NOMO-1 (cell line): ENCODE data around the gene COX7A1.
"Not testable (repeated sequence)": the region's sequence is repeated elsewhere in the genome, so short reads cannot be mapped to it uniquely, and the experiment has no call there.

ENCODE experiments used
- DNase-seq, 2 experiments: peaks; one replicate each; lab custom pipeline; 2025; ENCODE audit not compliant: unreplicated experiment in 2 of 2; lab: John Stamatoyannopoulos, UW

COX7A1 gene

DNA sequence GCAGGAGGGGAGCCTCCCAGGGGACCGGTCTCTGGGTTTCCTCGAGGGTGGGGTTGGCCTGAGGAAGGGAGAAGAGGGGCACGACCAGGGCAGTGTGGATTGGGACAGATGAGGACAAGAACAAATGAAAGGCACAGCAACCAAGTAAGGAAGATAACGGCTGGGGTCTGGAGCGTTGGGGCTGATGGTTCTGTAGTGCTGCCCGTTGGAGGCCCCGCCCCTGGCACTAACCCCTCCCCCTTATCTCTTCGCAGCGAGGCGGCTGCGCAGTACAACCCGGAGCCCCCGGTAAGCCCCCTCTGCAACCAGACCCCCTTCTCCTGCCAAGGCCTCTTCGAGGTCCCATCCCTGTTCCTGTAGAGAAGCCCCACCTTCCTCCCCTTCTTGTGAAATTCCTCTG, 10.2 kb downstream of the COX7A1 start:
- no peak for DNase-seq

DNA sequence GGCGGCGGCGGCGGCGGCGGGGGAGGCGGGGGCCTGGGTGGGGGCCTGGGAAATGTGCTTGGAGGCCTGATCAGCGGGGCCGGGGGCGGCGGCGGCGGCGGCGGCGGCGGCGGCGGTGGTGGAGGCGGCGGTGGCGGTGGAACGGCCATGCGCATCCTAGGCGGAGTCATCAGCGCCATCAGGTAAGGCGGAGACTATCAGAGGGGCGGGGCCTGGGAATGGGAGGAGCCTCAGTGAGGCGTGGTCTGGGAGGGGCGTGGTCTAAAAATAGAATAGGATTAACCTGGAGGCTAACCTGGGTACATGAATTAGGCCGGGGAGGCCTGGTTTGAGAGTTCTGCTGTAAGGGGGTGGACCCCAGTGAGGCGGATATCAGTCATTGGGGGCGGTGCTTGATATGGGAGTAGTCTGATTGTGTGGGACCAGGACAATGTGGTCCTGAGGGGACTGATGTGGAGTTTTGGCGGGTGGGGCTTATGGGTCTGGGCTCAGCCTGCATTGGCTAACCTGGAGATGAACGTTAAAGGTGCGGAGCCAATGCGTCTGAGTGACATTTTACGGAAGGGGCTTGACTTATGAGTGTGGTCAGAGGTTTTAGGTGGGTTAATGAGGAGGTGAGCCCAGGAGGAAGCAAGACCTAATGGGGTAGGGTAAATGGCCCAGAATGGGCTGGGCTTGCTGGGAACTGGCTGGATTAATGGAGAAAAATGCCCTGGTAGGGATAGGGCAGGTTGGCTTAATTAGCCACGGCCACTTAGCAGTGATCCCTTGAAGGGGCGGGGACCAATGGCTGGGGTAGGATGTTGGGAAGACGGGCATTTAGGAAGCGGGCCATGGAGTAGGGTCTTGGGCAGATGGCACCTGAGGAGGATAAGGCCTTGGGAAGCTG, 11.0 kb downstream of the COX7A1 start:
- DNase-seq: peak; percentile 56 to 58

DNA sequence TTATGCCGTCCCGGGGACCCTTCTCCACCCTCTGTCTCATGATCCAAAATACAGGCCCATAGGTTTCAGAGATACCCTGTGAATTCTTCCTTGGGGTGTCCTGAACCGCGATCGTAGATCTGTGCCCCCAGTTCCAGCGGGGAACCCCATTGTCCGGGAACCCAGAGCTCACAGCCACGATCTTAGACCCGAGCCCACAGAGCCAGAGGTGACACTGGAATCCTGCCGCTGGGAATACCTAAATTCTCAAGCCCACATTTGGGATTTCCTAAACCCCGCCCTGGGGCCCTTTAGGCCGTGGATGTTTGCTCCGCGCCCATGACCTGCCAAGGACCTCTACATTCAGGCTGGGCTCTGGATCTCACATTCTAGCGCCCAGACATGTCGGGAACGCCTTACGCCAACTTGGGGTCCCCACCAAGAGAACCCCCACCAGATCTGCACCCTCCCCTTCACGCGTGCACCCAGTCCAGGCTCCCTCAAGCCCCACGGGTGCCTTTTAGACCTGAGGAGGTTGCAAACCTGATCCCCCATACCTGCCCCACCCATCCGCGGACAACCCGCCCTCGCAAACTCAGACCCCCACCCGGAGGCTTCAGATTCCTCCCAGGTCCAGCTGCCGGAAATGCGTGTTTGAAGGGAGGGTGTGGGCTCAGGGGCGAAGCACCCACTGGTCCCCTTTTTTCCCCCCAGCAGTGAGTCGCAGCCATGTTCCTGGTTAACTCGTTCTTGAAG, 11.8 kb downstream of the COX7A1 start:
- DNase-seq: peak; percentile 42 to 54

DNA sequence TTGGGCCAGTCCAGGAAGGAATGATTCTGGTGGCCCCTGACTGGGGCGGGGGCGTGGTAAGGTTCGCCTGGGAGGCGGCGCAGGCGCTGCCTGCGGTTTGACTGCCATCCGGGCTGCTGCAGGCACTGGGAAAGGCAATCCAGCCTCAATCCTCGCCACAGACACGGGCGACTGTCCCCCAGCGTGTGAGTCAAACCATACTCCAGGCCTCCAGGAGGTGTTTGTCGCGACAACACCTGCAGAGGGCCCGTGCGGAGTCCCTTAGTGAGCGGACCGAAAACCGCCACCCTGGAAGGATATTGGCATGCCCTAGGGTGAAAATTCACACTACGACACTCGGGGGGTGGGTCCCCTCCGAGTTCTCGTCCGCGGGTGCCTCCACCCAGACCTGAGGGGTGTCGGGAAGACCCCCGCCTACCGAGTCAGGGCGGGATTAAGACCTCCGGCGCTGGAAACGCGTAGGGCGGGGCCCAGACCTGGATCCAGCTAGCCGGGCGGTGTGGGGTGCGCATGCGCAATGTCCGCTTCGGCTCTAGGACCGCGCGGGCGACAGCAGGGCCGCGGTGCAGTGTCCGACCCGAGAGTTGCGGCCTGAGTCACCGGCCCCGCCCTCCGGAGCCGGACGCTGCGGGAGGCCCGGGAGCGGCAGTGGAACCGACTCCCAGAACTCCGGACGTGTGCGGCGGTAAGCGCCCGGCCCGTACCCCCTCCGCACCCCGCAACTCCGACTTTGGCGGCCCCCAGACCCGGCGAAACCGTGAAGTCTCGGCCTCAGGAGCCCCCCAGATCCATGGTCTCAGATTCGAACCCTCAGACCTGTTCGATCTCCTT, 12.6 kb downstream of the COX7A1 start, which contains the start of gene CAPNS1:
CAPNS1 (plus strand) TSS at position 594 of the 831 bp plus-strand sequence. CDS start 946 bp downstream, outside the sequence.
- peak; percentile 93 to 94 for DNase-seq

DNA sequence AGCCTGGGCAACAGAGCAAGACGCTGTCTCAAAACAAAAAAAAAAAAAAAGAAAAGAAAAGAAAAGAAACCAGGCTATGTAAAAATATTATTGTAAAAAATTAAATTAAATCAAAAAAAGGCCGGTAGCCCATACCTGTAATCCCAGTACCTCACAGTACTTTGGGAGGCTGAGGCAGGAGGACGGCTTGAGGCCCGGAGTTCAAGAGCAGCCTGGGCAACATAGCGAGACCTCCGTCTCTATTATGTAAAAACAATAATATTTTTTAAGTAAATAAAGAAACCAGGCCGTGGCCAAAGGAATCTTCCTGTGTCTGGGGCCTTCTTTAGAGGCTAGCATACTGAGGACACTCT, 13.2 kb downstream of the COX7A1 start:
- no peak for DNase-seq

DNA sequence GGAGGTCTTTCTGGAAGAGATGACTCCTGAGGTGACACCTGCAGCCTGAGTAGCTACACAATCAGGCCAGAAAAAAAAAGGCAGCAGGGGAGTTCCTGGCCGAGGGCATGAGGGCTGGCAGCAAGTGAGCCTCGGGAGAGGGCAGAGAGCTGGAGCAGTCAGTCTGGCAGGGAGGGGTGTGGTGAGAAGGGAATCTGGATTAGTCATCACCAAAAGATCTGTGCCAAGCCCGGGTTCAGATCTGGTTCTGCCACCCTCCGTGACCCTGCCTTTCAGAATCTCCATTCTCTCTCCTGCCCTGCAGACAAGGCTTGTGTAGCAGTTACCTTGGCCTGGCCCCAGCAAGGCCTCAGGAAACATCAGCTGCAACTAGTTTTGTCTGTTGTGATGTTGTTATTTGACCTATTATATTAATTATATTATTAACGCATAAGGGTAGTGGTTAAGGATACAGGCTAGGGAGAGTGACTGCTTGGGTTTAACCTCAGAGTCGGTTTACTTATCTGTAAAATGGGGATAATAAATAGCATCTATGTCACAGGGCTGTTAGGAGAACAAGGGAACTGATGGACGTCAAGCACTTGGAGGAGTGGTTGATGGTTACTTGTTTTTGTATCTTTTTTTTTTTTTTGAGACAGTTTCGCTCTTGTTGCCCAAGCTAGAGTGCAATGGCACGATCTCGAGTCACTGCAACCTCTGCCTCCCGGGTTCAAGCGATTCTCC, 15.1 kb downstream of the COX7A1 start:
- DNase-seq: no peak

DNA sequence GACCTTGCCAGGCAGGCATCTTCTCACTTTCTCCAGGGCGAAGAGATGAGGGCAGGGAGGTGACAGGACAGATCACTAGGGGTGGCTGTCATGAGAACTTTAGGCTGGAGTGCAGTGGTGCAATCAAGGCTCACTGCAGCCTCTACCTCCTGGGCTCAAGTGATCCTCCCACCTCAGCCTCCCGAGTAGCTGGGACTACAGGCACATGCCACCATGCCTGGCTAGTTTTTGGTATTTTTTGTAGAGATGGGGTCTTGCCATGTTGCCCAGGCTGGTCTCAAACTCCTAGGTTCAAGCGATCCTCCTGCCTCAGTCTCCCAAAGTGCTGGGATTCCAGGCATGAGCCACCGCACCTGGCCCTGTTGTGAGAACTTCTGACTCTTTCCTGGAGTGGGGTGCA, 17.4 kb downstream of the COX7A1 start:
- DNase-seq: not testable (repeated sequence)

DNA sequence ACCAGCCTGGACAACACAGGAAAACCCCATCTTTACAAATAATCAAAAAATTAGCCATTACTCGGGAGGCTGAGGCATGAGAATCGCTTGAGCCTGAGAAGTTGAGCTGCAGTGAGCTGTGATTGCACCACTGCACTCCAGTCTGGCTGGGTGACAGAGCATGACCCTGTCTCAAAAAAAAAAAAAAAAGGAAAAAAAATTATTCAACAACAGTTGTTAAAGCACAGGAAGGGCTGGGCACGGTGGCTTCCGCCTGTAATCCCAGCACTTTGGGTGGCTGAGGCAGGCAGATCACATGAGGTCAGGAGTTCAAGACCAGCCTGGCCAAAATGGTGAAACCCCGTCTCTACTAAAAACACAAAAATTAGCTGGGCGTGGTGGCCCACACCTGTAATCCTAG, 21.0 kb downstream of the COX7A1 start:
- DNase-seq: not testable (repeated sequence)

DNA sequence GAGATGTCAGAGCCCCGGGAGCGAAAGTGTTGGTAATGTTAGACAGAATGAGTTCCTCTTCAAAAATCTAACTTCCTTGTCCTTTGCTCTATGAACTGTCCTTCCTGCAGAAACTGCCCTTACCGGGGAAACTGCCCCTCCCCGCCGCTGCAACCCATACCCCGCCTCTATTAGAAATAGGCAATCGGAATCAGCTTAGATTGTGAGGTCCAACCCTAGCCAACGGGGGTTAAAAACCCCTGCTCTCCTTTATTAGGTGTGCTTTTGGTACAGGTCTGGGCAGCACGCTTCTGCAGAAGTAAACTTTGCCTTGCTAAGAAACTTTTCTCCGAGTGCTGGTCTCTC, 23.9 kb downstream of the COX7A1 start:
- DNase-seq: peak; percentile 59 to 72

DNA sequence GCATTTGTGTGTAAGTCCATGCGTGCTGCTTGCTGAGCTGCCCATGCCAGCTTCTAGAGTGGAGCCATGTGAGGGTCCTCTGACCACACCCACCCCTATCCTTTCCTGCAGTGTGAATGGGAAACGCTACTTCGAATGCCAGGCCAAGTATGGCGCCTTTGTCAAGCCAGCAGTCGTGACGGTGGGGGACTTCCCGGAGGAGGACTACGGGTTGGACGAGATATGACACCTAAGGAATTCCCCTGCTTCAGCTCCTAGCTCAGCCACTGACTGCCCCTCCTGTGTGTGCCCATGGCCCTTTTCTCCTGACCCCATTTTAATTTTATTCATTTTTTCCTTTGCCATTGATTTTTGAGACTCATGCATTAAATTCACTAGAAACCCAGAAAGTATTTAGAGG, 26.7 kb downstream of the COX7A1 start:
- DNase-seq: no peak

DNA sequence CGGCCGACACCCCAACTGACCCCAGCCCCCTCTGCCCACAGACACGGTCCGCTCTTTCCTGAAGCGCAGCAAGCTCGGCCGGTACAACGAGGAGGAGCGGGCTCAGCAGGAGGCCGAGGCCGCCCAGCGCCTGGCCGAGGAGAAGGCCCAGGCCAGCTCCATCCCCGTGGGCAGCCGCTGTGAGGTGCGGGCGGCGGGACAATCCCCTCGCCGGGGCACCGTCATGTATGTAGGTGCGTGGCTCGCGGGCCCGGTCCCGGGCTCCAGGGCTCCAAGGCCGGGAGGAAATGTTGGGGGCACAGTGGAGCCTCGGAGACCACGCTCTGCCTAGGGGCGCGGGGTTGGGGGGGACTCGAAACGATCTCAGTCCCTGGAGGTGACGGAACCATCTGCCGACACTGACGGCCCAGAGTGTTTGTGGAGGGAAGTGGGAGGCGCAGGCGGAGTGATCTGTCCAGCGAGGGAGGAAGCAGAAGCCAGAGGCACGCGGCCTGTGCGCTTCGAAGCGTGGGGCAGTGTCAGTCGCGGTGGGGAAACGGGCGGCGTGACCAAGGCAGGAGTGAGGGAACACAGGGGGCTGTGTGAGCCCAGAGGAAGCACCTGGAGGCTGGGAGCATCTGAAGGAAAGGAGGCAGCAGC, 30.6 kb downstream of the COX7A1 start:
- DNase-seq: no peak

DNA sequence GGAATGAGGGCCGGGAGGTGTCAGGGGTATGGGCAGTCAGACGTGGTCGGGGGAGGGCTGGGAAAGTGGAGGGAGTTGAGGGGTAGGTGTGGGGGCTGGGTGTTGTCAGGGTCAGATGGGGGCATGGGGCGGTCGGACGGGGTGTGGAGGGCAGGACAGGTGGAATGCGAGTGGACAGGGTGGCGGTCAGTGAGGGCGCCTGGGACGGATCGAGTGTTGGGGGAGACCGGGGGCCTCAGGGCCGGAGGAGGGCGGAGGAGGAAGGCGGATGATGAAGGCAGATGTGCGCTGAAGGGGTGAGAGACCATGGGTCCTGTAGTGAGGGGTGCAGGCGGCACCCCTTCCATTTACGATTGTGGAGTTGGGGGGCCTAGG, 31.3 kb downstream of the COX7A1 start:
- DNase-seq: no peak

DNA sequence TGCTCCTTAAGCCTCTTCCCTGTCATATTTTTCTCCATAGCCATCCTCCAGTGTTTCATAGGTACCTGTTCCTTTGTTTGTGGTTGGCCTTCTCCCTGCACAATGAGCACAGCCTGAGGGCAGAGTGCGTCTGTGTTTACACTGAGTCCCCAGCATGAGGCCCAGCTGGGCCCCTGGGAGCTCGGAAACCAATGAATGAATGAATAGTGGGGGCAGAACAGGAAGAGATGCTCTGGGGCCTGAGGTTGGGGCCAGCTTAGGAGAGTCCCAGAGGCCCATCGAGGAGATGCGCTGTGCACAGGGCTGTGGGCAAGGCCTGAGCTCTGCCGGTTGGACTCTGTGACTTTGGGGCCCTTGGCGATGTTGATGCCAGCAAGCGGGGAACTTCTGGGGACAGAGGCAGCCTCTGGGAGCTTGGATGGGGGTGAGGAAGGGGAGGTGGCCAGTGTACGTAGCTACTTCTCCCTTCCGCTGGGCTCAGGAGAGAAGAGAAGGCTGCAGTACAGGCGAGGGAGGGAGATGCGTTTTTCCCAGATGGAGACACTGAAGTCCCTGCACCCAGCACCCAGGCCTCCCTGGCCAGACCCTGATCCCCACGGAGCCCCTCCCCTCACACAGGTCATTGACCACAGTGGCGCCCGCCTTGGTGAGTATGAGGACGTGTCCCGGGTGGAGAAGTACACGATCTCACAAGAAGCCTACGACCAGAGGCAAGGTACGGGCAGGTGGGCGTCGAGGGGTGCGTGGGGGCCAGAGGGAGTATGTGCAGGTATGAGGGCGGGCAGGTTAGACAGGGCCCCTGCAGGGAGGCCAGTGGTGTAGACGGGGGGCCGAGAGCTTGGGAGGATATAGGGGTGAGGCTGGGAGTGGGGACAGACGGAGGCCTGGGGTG, 31.9 kb downstream of the COX7A1 start:
- DNase-seq: no peak

DNA sequence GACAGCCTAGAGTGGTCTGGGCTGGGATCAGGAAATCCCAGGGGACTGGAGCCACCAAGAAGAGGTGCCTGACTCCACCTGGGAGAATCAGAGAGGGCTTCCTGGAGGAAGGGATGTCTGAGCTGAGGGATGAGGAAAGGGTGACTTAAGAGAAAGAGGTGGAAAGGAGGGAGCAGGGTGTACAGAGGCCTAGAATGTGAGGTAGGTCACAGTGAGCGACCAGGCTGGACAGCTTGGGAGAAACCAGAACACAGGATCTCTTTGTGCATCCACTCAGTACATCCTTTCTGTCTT, 36.0 kb downstream of the COX7A1 start:
- DNase-seq: no peak

DNA sequence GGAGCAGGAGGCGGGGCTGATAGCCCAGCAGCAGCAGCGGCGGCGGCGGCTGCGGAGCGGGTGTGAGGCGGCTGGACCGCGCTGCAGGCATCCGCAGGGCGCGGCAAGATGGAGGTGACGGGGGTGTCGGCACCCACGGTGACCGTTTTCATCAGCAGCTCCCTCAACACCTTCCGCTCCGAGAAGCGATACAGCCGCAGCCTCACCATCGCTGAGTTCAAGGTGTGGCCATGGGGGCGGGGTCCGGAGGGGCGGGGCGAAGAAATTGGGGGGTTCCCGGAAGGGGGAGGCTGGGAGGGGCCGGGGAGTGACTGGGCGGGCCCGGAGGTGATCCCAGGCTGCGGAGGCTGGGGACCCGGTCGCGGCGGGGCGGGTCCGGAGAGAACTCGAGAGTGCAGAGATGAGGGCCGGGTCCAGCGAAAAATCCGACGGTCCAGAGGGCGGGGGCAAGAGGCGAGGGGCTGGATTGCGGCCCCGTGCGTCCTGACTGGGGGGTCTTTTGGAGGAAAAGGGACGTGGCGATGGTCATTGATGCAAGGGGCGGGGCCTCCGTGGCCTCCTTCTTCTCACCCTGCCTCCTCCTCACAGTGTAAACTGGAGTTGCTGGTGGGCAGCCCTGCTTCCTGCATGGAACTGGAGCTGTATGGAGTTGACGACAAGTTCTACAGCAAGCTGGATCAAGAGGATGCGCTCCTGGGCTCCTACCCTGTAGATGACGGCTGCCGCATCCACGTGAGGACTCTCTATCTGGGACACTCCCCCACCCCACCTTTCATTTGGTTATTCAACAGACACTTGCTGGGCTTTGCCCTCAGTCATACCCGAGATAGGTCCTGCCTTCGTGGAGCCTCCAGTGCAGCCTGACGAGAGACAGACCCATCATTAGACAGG, 36.5 kb downstream of the COX7A1 start, which contains the start of gene TBCB:
TBCB (plus strand) TSS at position 16 of the 891 bp plus-strand sequence; CDS start at position 109, 93 bp downstream.
- peak in 1 of 2 experiments; percentile 40 for DNase-seq

DNA sequence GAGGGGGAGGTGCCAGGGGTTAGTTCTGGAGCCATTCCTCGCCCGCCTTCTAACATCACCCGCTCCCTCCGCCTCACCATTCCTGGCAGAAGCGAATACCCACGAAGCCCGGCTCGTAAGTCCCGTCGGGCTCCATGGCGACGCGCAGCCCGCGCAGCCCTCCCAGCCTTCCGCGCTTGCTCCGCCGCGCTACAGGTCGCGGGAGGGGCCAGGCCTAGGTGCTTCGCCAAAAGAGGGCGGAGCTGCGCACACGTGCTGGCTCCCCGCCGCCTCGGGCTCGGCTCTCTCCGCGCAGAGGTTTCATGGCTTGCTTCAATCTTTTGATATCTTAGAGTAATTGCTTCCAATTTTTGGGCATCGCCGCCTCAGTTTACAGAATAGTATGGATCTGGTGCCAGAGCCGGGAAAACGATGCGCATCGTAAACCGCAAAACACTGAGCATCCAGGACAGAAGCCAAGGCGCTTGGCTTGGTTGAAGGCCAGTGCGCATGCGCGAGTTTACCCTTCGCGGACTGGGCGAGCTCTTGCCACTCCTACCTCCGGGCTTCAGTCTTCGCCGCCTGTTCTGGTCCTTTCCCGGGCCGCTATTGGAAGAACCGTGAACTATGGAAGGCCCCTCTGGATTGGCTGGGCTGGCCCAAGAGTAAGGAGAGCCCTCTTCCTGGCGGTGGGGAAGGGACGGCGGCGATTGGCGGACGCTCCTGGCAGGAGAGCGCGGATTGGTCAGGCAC, 37.4 kb downstream of the COX7A1 start, which contains the start of gene POLR2I:
POLR2I (minus strand) TSS at position 155 of the 732 bp plus-strand sequence; CDS start at position 136, 19 bp downstream.
- peak; percentile 99 to 100 for DNase-seq
